Mammary epithelial cell (primary cell): ENCODE measurements around the gene PPP1R9A.

ENCODE experiments used
- EZH2 ChIP-seq: IDR thresholded peaks from 2 replicates; pipeline ENCODE4 v1.6.1; 2012; ENCODE audit warnings: low read length, inconsistent platforms, borderline replicate concordance
- TF ChIP-seq, protein P1 (sequence below), 2 donors: IDR thresholded peaks in 1 of 2; conservative IDR thresholded peaks in 1 of 2; 2 replicates each; pipeline ENCODE4 v1.5.1; 2011 to 2012; ENCODE audit warnings: inconsistent platforms in 2 of 2, low read length in 2 of 2, mild to moderate bottlenecking in 2 of 2, control low read depth in 1 of 2, low read depth in 1 of 2; ENCODE audit not compliant: insufficient read depth in 1 of 2; ENCODE audit errors: extremely low read depth in 1 of 2

DNA sequence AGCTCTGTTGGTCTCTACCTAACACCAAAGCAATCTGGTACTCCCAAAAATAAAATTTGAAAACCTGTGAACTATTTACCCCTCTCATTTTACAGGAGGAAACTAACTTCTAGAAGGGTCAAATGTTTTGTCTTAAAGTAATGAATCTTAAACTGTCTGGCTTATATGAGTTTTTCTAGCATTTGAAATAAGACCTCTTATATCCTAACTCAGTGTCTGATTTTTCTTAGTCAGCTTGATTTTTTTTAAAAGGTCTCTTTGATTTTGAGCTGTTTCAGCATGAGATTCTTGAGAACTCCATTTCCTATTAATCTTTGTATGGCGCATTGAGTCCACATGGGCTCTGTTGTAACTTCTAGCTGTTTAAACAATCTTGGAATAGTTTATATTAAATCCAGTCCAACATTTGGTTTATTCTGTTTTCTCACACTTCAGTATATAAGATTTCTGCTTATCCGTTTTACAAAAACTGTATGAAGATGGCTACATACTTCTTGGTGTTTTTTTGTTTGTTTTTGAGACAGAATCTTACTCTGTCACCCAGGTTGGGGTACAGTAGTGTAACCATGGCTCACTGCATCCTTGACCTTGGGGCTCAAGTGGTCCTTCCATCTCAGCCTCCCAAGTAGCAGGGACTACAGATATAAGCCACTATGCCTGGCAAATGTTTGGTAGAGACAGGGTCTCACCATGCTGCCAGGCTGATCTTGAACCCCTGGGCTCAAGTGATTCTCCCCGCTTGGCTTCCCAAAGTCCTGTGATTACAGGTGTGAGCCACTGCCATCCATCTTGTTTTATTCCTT, 91.1 kb downstream of the PPP1R9A start:
- TF ChIP-seq, protein P1, sequence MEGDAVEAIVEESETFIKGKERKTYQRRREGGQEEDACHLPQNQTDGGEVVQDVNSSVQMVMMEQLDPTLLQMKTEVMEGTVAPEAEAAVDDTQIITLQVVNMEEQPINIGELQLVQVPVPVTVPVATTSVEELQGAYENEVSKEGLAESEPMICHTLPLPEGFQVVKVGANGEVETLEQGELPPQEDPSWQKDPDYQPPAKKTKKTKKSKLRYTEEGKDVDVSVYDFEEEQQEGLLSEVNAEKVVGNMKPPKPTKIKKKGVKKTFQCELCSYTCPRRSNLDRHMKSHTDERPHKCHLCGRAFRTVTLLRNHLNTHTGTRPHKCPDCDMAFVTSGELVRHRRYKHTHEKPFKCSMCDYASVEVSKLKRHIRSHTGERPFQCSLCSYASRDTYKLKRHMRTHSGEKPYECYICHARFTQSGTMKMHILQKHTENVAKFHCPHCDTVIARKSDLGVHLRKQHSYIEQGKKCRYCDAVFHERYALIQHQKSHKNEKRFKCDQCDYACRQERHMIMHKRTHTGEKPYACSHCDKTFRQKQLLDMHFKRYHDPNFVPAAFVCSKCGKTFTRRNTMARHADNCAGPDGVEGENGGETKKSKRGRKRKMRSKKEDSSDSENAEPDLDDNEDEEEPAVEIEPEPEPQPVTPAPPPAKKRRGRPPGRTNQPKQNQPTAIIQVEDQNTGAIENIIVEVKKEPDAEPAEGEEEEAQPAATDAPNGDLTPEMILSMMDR (conservative IDR thresholded peaks at IDR 0.05 in 1 of 2, IDR thresholded peaks at IDR 0.05 in 1 of 2; ENCODE audit: extremely low read depth in 1 of 2, insufficient read depth in 1 of 2, low read depth in 1 of 2, low read length in 2 of 2) = no peak
- TF ChIP-seq EZH2 = no peak
